ENCODE data around the gene TRAPPC6A. TPM values are rescaled to one million over a fixed set of nuclear protein-coding genes. Genes with fewer than 3 reads are reported as not detected.

TRAPPC6A gene
- total RNA-seq, 1 donor from 2014 or later: 42.8 TPM

GRCh38 chr19:45156011-45156630 is 21.9 kb downstream of the TRAPPC6A start:
- H3K4me3 Mint-ChIP-seq: no peak overlapping the region
- H3K27me3 Mint-ChIP-seq (ENCODE audit: low read depth): peaks cover 53% of the 10 kb centered on the region
- H3K9me3 Mint-ChIP-seq: no peaks in the 10 kb centered on the region
- H3K36me3 Mint-ChIP-seq: no peaks in the 10 kb centered on the region
- DNase-seq (ENCODE audit: low spot score in 2 of 2, unreplicated experiment in 2 of 2): no peak
- TF ChIP-seq, protein P1, sequence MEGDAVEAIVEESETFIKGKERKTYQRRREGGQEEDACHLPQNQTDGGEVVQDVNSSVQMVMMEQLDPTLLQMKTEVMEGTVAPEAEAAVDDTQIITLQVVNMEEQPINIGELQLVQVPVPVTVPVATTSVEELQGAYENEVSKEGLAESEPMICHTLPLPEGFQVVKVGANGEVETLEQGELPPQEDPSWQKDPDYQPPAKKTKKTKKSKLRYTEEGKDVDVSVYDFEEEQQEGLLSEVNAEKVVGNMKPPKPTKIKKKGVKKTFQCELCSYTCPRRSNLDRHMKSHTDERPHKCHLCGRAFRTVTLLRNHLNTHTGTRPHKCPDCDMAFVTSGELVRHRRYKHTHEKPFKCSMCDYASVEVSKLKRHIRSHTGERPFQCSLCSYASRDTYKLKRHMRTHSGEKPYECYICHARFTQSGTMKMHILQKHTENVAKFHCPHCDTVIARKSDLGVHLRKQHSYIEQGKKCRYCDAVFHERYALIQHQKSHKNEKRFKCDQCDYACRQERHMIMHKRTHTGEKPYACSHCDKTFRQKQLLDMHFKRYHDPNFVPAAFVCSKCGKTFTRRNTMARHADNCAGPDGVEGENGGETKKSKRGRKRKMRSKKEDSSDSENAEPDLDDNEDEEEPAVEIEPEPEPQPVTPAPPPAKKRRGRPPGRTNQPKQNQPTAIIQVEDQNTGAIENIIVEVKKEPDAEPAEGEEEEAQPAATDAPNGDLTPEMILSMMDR (IDR thresholded peaks at IDR 0.05; ENCODE audit: unreplicated experiment): no peak
- no peak overlapping the region for H3K27ac Mint-ChIP-seq
- peaks cover 21% of the 10 kb centered on the region for H3K4me1 Mint-ChIP-seq

GRCh38 chr19:45154064-45154827 is 23.8 kb downstream of the TRAPPC6A start:
- DNase-seq (ENCODE audit: low spot score in 2 of 2, unreplicated experiment in 2 of 2): no peak
- H3K27me3 Mint-ChIP-seq (ENCODE audit: low read depth): peaks cover 48% of the 10 kb centered on the region
- no peaks in the 10 kb centered on the region for H3K9me3 Mint-ChIP-seq
- TF ChIP-seq, protein P1 (IDR thresholded peaks at IDR 0.05; ENCODE audit: unreplicated experiment): no peak
- peak overlapping the region; percentile 58 for H3K4me3 Mint-ChIP-seq
- peak overlapping the region; percentile 57 for H3K27ac Mint-ChIP-seq
- H3K36me3 Mint-ChIP-seq: peaks cover 2% of the 10 kb centered on the region
- peaks cover 11% of the 10 kb centered on the region for H3K4me1 Mint-ChIP-seq

DNA sequence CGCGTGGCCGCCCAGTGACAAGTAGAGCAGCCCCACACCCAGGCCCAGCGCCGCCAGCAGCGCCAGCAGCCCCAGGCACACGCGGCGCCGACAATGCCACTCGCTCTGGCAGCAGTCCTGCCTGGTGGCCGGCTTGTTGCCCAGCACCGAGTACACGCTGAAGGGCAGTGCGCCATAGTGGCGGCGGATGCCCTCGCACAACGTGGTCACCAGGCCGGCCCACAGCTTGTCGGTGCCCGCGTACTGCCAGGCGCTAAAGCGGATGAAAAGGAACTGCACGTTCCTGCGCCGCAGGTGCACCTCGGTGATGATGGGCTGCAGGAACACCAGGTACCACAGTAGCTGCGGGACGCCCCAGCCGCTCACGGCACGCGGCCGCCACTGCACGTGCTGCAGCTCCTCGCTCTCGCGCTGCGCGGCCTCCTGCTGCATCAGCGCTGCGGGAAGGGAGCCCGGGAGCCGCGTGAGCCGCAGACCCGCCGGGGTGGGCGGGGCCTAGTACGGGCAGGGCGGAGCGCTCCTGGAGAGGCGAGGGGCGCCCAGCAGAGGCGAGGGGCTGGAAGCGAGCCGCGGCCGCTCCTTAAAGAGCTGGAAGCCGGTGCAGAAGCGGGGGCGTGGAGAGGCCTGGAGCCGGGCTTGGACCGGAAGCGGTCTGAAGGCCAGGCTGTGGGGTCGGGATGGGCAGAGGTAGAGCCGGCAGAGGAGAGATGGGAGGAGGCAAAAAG is 24.5 kb downstream of the TRAPPC6A start:
- H3K4me1 Mint-ChIP-seq: peaks cover 11% of the 10 kb centered on the region
- H3K27ac Mint-ChIP-seq: peak overlapping the region; percentile 57
- H3K4me3 Mint-ChIP-seq: peak overlapping the region; percentile 58
- H3K9me3 Mint-ChIP-seq: no peaks in the 10 kb centered on the region
- TF ChIP-seq, protein P1 (IDR thresholded peaks at IDR 0.05; ENCODE audit: unreplicated experiment): no peak
- H3K27me3 Mint-ChIP-seq (ENCODE audit: low read depth): peaks cover 48% of the 10 kb centered on the region
- DNase-seq (ENCODE audit: low spot score in 2 of 2, unreplicated experiment in 2 of 2): peak; percentile 66 to 82
- H3K36me3 Mint-ChIP-seq: peaks cover 4% of the 10 kb centered on the region

DNA sequence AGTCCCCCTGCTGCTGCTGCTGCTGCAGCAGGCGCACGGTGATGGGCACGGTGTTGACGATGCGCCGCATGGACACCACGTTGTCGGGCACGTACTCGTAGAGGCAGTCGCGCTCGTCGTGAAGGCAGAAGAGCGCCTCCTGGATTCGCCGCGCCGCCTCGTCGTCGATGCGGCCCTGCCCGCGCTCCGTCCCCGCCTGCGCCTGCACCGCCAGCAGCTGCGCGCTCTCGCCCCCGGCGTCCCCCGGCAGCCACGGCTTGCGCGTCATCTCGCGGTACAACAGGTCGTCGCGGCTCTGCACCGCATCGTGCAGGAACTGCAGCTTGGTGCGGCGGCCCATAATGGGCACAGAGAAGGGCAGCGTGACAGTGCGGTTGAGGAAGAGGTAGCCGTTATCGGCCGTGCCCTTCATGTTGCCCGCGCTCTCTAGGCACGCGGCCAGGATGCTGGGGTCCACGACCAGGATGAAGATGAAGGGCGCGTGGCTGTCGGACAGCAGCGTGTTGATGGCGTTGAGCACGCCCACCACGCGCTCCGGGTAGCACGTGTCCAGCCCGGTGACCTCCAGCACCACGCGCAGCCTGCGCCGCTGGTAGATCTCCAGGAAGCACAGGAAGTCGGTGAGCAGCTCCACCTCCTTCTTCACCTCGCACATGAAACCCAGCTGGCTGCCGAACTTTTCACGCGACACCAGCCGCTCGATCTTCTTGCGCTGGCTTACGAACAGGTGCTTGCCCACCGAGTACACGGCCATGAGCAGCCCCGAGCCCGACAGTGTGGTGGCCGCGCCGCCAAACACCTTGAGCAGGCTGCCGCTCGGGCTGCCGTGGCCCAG is 25.3 kb downstream of the TRAPPC6A start:
- peaks cover 11% of the 10 kb centered on the region for H3K4me1 Mint-ChIP-seq
- peak overlapping the region; percentile 37 for H3K4me3 Mint-ChIP-seq
- peaks cover 4% of the 10 kb centered on the region for H3K36me3 Mint-ChIP-seq
- H3K27me3 Mint-ChIP-seq (ENCODE audit: low read depth): peaks cover 45% of the 10 kb centered on the region
- no peaks in the 10 kb centered on the region for H3K9me3 Mint-ChIP-seq
- no peak overlapping the region for H3K27ac Mint-ChIP-seq
- TF ChIP-seq, protein P1 (IDR thresholded peaks at IDR 0.05; ENCODE audit: unreplicated experiment): no peak
- no peak for DNase-seq (ENCODE audit: low spot score in 2 of 2, unreplicated experiment in 2 of 2)

DNA sequence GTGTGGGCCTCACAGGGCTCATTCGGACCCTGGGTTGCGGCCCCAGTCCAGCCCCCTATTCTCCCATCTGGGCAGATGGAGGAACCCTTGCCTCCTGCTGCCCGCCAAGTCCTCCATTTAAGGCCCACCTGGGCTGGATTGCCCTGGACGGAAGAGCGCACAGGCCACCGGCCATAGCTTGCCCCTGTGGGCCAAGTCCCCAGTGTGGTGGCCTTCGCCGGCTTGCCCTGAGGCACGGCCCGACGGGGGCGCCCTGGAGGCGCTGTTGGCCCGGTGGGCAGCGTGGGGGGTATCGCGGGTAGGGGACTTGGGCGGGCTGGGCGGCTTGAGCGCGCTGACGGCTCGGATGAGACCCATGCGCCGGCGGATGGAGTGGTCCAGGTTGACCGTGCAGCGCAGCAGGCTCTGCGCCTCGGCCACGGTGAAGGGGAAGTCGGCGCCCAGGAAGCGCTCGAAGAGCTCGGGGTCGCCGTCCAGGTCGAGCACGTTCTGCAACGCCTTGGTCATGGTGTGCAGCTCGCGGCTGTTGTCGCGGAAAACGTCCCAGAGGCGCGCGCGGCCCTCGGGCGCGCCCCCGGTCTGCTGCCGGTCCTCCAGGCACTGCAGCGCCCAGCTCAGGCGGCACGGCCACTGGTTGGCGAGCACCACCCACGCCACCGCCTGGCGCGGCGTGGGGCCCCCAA is 26.1 kb downstream of the TRAPPC6A start:
- TF ChIP-seq, protein P1 (IDR thresholded peaks at IDR 0.05; ENCODE audit: unreplicated experiment): no peak
- no peak for DNase-seq (ENCODE audit: low spot score in 2 of 2, unreplicated experiment in 2 of 2)
- peak overlapping the region; percentile 10 for H3K4me3 Mint-ChIP-seq
- peaks cover 11% of the 10 kb centered on the region for H3K4me1 Mint-ChIP-seq
- no peaks in the 10 kb centered on the region for H3K9me3 Mint-ChIP-seq
- H3K36me3 Mint-ChIP-seq: peaks cover 4% of the 10 kb centered on the region
- no peak overlapping the region for H3K27ac Mint-ChIP-seq
- peaks cover 41% of the 10 kb centered on the region for H3K27me3 Mint-ChIP-seq (ENCODE audit: low read depth)
